Measurements from ENCODE around the gene LIN7A. TPM values are rescaled to one million over a fixed set of nuclear protein-coding genes. Genes with fewer than 3 reads are reported as not detected.

Gene LIN7A
- total and polyA plus RNA-seq, 3 experiments from 2014 or later = not detected

GRCh38 chr12:80769553-80770140 lies 168.1 kb downstream of the LIN7A start:
- no peaks in the 10 kb centered on the region for H3K27me3 ChIP-seq (ENCODE audit: insufficient read depth, low read length, poor library complexity, severe bottlenecking)
- no peaks in the 10 kb centered on the region for H3K4me1 ChIP-seq (ENCODE audit: insufficient read depth, low read length)
- ChIA-PET POLR2A (no interaction called here), CTCF (no interaction called here)
- H3K27ac ChIP-seq (ENCODE audit: low read depth, low read length) = no peak overlapping the region
- no peaks in the 10 kb centered on the region for H3K27me3 Mint-ChIP-seq
- no peak for DNase-seq
- H3K9me3 ChIP-seq (ENCODE audit: low read length) = no peaks in the 10 kb centered on the region
- no peak overlapping the region for H3K4me3 Mint-ChIP-seq
- no peaks in the 10 kb centered on the region for H3K4me1 Mint-ChIP-seq
- H3K36me3 Mint-ChIP-seq = no peaks in the 10 kb centered on the region
- H3K4me3 ChIP-seq (ENCODE audit: low read length) = no peak overlapping the region
- H3K27ac Mint-ChIP-seq = no peak overlapping the region
- H3K36me3 ChIP-seq (ENCODE audit: insufficient read depth, low read length) = no peaks in the 10 kb centered on the region
- peaks cover 1 to 16% (median 7%) of the 10 kb centered on the region in 5 donors for H3K9me3 Mint-ChIP-seq

GRCh38 chr12:80766897-80767296 lies 170.8 kb downstream of the LIN7A start:
- no peaks in the 10 kb centered on the region for H3K4me1 ChIP-seq (ENCODE audit: insufficient read depth, low read length)
- POLR2A ChIA-PET = no interaction called here
- no peaks in the 10 kb centered on the region for H3K36me3 ChIP-seq (ENCODE audit: insufficient read depth, low read length)
- Mint-ChIP-seq H3K4me3 (no peak overlapping the region), H3K36me3 (no peaks in the 10 kb centered on the region), H3K4me1 (no peaks in the 10 kb centered on the region), H3K9me3 (peaks cover 0 to 5% (median 2%) of the 10 kb centered on the region in 5 donors), H3K27me3 (no peaks in the 10 kb centered on the region), H3K27ac (no peak overlapping the region)
- H3K9me3 ChIP-seq (ENCODE audit: low read length) = no peaks in the 10 kb centered on the region
- no peaks in the 10 kb centered on the region for H3K27me3 ChIP-seq (ENCODE audit: insufficient read depth, low read length, poor library complexity, severe bottlenecking)
- H3K27ac ChIP-seq (ENCODE audit: low read depth, low read length) = no peak overlapping the region
- DNase-seq = no peak
- H3K4me3 ChIP-seq (ENCODE audit: low read length) = no peak overlapping the region
- CTCF ChIA-PET = no interaction called here

- POLR2A ChIA-PET = no interaction called here
- H3K27ac Mint-ChIP-seq = no peak overlapping the region
- Histone ChIP-seq H3K9me3 (ENCODE audit: low read length) (no peaks in the 10 kb centered on the region), H3K36me3 (ENCODE audit: insufficient read depth, low read length) (no peaks in the 10 kb centered on the region), H3K4me1 (ENCODE audit: insufficient read depth, low read length) (no peaks in the 10 kb centered on the region), H3K27ac (ENCODE audit: low read depth, low read length) (no peak overlapping the region), H3K27me3 (ENCODE audit: insufficient read depth, low read length, poor library complexity, severe bottlenecking) (no peaks in the 10 kb centered on the region), H3K4me3 (ENCODE audit: low read length) (no peak overlapping the region)
- no peak for DNase-seq
- no peak overlapping the region for H3K4me3 Mint-ChIP-seq
- H3K9me3 Mint-ChIP-seq = peaks cover 0 to 6% (median 3%) of the 10 kb centered on the region in 5 donors
- H3K4me1 Mint-ChIP-seq = no peaks in the 10 kb centered on the region
- no peaks in the 10 kb centered on the region for H3K36me3 Mint-ChIP-seq
- CTCF ChIA-PET = no interaction called here
- H3K27me3 Mint-ChIP-seq = no peaks in the 10 kb centered on the region
Measured at GRCh38 chr12:80766210-80766609, 171.5 kb downstream of the LIN7A start.

GRCh38 chr12:80763874-80764273 lies 173.9 kb downstream of the LIN7A start:
- H3K4me1 ChIP-seq (ENCODE audit: insufficient read depth, low read length) = no peaks in the 10 kb centered on the region
- DNase-seq = no peak
- POLR2A ChIA-PET = no interaction called here
- no peak overlapping the region for H3K27ac ChIP-seq (ENCODE audit: low read depth, low read length)
- Mint-ChIP-seq H3K36me3 (no peaks in the 10 kb centered on the region), H3K27ac (no peak overlapping the region), H3K27me3 (no peaks in the 10 kb centered on the region), H3K4me3 (no peak overlapping the region), H3K4me1 (no peaks in the 10 kb centered on the region), H3K9me3 (peaks cover 0 to 7% (median 4%) of the 10 kb centered on the region in 5 donors)
- no peak overlapping the region for H3K4me3 ChIP-seq (ENCODE audit: low read length)
- no peaks in the 10 kb centered on the region for H3K27me3 ChIP-seq (ENCODE audit: insufficient read depth, low read length, poor library complexity, severe bottlenecking)
- CTCF ChIA-PET = no interaction called here
- no peaks in the 10 kb centered on the region for H3K36me3 ChIP-seq (ENCODE audit: insufficient read depth, low read length)
- H3K9me3 ChIP-seq (ENCODE audit: low read length) = no peaks in the 10 kb centered on the region

- H3K9me3 Mint-ChIP-seq = peaks cover 0 to 10% (median 4%) of the 10 kb centered on the region in 5 donors
- no peaks in the 10 kb centered on the region for H3K4me1 Mint-ChIP-seq
- no peak overlapping the region for H3K4me3 ChIP-seq (ENCODE audit: low read length)
- no peak for DNase-seq
- no peaks in the 10 kb centered on the region for H3K27me3 ChIP-seq (ENCODE audit: insufficient read depth, low read length, poor library complexity, severe bottlenecking)
- no peak overlapping the region for H3K27ac ChIP-seq (ENCODE audit: low read depth, low read length)
- POLR2A ChIA-PET = no interaction called here
- H3K36me3 Mint-ChIP-seq = no peaks in the 10 kb centered on the region
- H3K36me3 ChIP-seq (ENCODE audit: insufficient read depth, low read length) = no peaks in the 10 kb centered on the region
- CTCF ChIA-PET = no interaction called here
- H3K27ac Mint-ChIP-seq = no peak overlapping the region
- no peak overlapping the region for H3K4me3 Mint-ChIP-seq
- H3K27me3 Mint-ChIP-seq = no peaks in the 10 kb centered on the region
- no peaks in the 10 kb centered on the region for H3K4me1 ChIP-seq (ENCODE audit: insufficient read depth, low read length)
- no peaks in the 10 kb centered on the region for H3K9me3 ChIP-seq (ENCODE audit: low read length)
Measured at GRCh38 chr12:80761838-80762237, 175.9 kb downstream of the LIN7A start.

GRCh38 chr12:80756875-80757274 lies 180.9 kb downstream of the LIN7A start:
- Histone ChIP-seq H3K27ac (ENCODE audit: low read depth, low read length) (no peak overlapping the region), H3K36me3 (ENCODE audit: insufficient read depth, low read length) (no peaks in the 10 kb centered on the region), H3K9me3 (ENCODE audit: low read length) (no peaks in the 10 kb centered on the region), H3K4me3 (ENCODE audit: low read length) (no peak overlapping the region), H3K27me3 (ENCODE audit: insufficient read depth, low read length, poor library complexity, severe bottlenecking) (no peaks in the 10 kb centered on the region), H3K4me1 (ENCODE audit: insufficient read depth, low read length) (no peaks in the 10 kb centered on the region)
- Mint-ChIP-seq H3K27me3 (no peaks in the 10 kb centered on the region), H3K4me3 (no peak overlapping the region), H3K27ac (no peak overlapping the region), H3K4me1 (no peaks in the 10 kb centered on the region), H3K9me3 (peaks cover 4 to 12% (median 9%) of the 10 kb centered on the region in 5 donors), H3K36me3 (no peaks in the 10 kb centered on the region)
- ChIA-PET CTCF (no interaction called here), POLR2A (no interaction called here)
- DNase-seq = no peak

GRCh38 chr12:80754274-80754673 lies 183.5 kb downstream of the LIN7A start:
- DNase-seq = no peak
- H3K4me1 ChIP-seq (ENCODE audit: insufficient read depth, low read length) = no peaks in the 10 kb centered on the region
- peaks cover 0 to 10% (median 6%) of the 10 kb centered on the region in 5 donors for H3K9me3 Mint-ChIP-seq
- no peaks in the 10 kb centered on the region for H3K4me1 Mint-ChIP-seq
- H3K27ac ChIP-seq (ENCODE audit: low read depth, low read length) = no peak overlapping the region
- POLR2A ChIA-PET = no interaction called here
- CTCF ChIA-PET = no interaction called here
- H3K27me3 Mint-ChIP-seq = no peaks in the 10 kb centered on the region
- no peaks in the 10 kb centered on the region for H3K9me3 ChIP-seq (ENCODE audit: low read length)
- H3K4me3 Mint-ChIP-seq = no peak overlapping the region
- H3K27me3 ChIP-seq (ENCODE audit: insufficient read depth, low read length, poor library complexity, severe bottlenecking) = no peaks in the 10 kb centered on the region
- no peaks in the 10 kb centered on the region for H3K36me3 Mint-ChIP-seq
- H3K4me3 ChIP-seq (ENCODE audit: low read length) = no peak overlapping the region
- no peaks in the 10 kb centered on the region for H3K36me3 ChIP-seq (ENCODE audit: insufficient read depth, low read length)
- no peak overlapping the region for H3K27ac Mint-ChIP-seq

- H3K4me1 Mint-ChIP-seq = no peaks in the 10 kb centered on the region
- H3K27me3 Mint-ChIP-seq = no peaks in the 10 kb centered on the region
- H3K4me1 ChIP-seq (ENCODE audit: insufficient read depth, low read length) = no peaks in the 10 kb centered on the region
- H3K9me3 Mint-ChIP-seq = peaks cover 0 to 10% (median 4%) of the 10 kb centered on the region in 5 donors
- H3K9me3 ChIP-seq (ENCODE audit: low read length) = no peaks in the 10 kb centered on the region
- ChIA-PET POLR2A (no interaction called here), CTCF (no interaction called here)
- DNase-seq = no peak
- no peaks in the 10 kb centered on the region for H3K36me3 Mint-ChIP-seq
- no peak overlapping the region for H3K4me3 ChIP-seq (ENCODE audit: low read length)
- H3K27ac Mint-ChIP-seq = no peak overlapping the region
- no peak overlapping the region for H3K4me3 Mint-ChIP-seq
- H3K36me3 ChIP-seq (ENCODE audit: insufficient read depth, low read length) = no peaks in the 10 kb centered on the region
- no peak overlapping the region for H3K27ac ChIP-seq (ENCODE audit: low read depth, low read length)
- no peaks in the 10 kb centered on the region for H3K27me3 ChIP-seq (ENCODE audit: insufficient read depth, low read length, poor library complexity, severe bottlenecking)
Measured at GRCh38 chr12:80752464-80752863, 185.3 kb downstream of the LIN7A start.

GRCh38 chr12:80749456-80749855 lies 188.3 kb downstream of the LIN7A start:
- CTCF ChIA-PET = no interaction called here
- Histone ChIP-seq H3K4me1 (ENCODE audit: insufficient read depth, low read length) (no peaks in the 10 kb centered on the region), H3K27ac (ENCODE audit: low read depth, low read length) (no peak overlapping the region), H3K4me3 (ENCODE audit: low read length) (no peak overlapping the region), H3K27me3 (ENCODE audit: insufficient read depth, low read length, poor library complexity, severe bottlenecking) (no peaks in the 10 kb centered on the region), H3K9me3 (ENCODE audit: low read length) (no peaks in the 10 kb centered on the region), H3K36me3 (ENCODE audit: insufficient read depth, low read length) (no peaks in the 10 kb centered on the region)
- POLR2A ChIA-PET = no interaction called here
- Mint-ChIP-seq H3K36me3 (no peaks in the 10 kb centered on the region), H3K4me1 (no peaks in the 10 kb centered on the region), H3K9me3 (peaks cover 0 to 11% (median 3%) of the 10 kb centered on the region in 5 donors), H3K27ac (no peak overlapping the region), H3K4me3 (no peak overlapping the region), H3K27me3 (no peaks in the 10 kb centered on the region)
- no peak for DNase-seq

All from CD8-positive, alpha-beta memory T cell (primary cell).